Measurements from ENCODE around the gene DTNB. TPM values are rescaled to one million over a fixed set of nuclear protein-coding genes. Genes with fewer than 3 reads are reported as not detected.
"Not testable (repeated sequence)": the region's sequence is repeated elsewhere in the genome, so short reads cannot be mapped to it uniquely, and the experiment has no call there.

Gene DTNB
- polyA plus RNA-seq, 4 donors, result 16.4 to 22.2 (median 18.7) TPM

DNA sequence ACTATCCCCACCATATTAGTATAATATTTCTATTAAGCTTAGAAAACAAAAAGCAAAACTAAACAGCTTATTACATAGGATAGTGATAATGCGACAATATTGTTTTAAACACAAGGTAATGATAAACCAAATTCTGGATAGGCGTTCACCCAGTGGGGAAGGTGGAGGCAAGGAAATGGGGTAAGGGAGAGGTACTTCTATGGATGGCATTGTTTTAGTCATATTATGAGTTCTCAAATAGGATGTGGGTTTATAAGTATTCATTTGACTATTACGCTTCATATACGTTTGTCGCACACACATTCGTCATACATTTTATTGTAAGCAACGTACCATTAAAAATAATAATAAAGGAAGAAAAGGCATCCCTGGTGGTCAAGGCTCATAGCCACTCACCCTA is 242.8 kb downstream of the DTNB start:
- DNase-seq (ENCODE audit: low read depth in 4 of 4, low spot score in 3 of 4), result no peak

DNA sequence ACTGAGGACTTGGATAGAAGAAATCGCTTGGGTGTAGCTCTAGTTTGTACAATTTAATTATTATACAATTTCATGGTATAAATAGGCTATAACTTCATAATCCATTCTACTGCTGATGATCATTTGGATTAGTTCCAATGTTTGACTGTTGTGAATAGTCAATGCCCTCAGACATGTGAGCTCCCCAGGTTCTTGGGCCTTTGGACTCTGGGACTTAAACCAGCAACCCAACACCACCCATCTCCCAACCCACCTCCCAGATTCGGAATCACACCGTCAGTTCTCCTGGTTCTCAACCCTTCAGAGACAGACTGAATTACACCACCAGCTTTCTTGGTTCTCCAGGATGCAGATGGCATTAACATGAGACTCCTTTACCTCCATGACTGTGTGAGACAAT is 247.1 kb downstream of the DTNB start:
- no peak for DNase-seq (ENCODE audit: low read depth in 4 of 4, low spot score in 3 of 4)

DNA sequence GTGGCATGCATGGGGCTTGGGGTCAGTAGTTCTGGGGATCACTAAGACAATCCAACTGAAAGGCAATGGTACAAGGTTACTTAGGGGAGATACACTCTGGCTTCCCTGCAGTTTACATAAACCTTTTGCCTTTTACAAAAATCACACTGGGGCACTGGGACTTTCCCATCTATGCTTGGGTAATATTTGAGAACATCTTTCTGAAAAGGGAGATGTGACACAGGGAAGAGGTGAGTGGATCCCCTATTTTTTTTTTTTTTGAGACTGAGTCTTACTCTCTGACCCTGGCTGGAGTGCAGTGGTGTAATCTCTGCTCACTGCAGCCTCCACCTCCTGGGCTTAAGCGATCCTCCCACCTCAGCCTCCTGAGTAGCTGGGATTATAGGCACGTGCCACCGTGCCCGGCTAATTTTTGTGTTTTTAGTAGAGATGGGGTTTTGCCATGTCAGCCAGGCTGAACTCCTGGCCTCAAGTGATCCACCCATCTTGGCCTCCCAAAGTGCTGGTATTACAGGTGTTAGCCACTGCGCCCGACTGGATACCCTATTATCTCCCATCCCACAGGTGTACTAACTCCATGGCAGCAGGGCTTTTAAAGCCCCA is 248.8 kb downstream of the DTNB start:
- DNase-seq (ENCODE audit: low read depth in 4 of 4, low spot score in 3 of 4), result no peak

DNA sequence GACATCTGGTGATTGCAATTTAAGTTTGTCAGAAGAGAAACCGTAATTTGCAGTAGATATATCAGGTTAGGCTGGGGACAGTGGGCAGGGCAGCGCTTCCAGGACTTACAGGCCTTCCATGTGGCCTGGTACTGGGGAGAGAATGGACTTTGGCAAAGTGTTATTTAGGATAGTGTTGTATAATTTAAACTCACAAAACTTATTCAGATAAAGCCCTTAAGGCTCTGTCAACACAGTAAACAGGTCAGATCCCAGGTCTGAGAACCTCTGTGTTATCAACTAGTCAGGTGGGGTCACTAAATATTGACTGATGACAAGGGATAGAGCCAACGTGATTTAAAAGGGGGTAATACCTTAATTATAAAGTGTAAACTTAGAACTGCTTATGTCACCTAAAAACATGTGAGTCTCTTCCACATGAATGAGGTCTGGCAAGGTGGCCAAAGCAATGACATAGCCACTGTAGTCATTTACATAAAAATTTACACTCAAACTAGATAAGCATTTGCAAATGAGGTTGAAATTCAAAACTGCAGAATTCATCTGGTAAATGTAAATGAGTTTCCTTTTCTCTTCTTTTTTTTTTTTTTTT is 251.5 kb downstream of the DTNB start:
- DNase-seq (ENCODE audit: low read depth in 4 of 4, low spot score in 3 of 4), result no peak

DNA sequence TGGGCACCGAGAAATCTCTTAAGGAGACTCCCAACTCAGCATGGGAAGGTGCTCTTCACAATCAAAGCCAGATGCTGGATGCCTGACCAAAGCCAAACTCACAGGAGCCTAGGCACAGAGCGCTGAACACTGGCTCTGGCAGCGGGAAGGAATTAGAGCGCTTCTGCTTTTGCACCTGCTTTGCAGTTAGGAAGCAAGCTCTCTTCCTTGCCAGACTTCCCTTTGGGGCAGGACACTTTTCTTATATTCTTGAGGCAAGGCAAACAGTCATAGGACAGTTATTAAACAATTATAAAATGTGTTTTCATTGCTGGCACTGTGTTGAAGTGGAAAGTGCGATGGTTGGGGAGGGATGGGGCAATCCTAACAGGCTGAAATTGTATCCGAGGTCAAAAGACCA is 252.1 kb downstream of the DTNB start:
- no peak for DNase-seq (ENCODE audit: low read depth in 4 of 4, low spot score in 3 of 4)

DNA sequence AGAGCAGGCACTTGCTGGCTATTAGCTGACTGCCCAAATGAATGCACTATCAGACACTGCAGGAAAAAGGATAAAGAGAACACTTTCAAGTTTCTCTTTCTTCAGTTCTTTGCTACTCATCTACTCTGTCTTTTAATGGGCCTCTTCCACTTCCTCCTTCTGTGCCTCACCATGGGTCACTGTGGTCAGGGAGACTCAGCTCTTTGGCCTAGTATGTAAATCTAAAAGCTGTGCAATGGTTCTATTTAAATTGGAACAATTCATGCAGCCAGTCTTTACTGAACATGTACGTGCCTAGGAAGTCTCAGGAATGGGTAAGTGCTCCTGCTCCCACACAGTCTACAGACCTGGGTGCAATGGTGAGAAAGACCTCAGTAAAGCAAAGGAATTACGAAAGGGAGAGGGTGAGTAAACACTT is 252.5 kb downstream of the DTNB start:
- no peak for DNase-seq (ENCODE audit: low read depth in 4 of 4, low spot score in 3 of 4)

DNA sequence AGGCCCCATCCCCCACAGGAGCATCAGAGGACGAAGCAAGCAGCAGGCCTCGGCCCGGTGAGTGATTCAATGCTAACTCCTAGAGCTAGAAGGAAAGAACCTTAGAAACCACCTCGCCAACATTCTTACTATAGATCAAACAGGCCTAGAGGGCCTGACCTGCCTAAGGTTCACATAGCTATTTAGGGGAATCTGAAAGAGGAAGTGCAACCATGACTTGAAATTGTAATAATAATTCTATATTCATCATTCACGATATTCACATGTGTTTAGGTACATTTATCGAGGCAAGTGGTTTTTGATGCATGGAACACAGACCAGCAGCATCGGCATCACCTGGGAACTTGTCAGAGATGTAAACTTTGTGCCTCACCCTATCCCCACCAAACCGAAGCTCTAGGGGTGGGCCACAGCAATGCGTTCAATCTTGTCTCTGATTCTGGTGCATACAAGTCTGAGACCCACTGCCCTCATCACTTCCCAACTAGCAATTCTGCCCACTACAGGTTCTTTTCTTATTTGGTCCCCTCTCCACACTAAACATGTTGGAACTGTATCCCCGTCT is 253.6 kb downstream of the DTNB start:
- no peak for DNase-seq (ENCODE audit: low read depth in 4 of 4, low spot score in 3 of 4)

DNA sequence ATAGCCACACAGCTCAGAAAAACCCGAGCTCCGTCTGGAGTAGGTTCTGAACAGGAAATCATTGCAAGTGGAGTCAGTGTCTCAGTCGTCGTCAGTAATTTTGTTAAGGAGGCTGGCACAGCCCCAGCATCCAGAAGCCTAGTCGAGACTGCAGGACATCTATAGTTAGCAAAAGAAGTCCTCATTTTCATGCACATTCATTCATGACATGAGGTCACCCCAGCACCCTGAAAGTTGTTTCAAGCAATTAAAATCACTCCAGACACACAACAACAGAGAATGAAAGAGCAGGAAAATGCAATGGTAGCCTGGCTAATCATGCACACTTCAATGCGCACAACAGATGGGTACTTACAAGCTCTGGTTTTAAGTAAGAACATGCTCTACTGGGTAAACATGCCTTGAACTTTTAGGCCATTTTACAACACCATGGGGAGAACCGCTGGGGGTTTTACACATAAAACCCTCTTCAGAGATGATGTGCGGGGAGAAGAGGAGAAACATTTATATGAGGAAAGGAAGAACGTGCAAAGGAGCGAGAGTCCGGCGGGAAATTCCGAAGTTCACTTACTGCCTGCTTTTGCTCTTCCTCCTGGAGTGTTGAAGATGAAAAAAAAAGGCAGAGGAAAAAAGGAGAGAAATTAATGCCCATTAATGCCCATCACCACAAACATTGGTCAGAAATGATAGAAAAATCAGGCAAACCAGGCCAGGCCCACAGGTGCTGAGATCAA is 254.3 kb downstream of the DTNB start:
- DNase-seq (ENCODE audit: low read depth in 4 of 4, low spot score in 3 of 4), result no peak

DNA sequence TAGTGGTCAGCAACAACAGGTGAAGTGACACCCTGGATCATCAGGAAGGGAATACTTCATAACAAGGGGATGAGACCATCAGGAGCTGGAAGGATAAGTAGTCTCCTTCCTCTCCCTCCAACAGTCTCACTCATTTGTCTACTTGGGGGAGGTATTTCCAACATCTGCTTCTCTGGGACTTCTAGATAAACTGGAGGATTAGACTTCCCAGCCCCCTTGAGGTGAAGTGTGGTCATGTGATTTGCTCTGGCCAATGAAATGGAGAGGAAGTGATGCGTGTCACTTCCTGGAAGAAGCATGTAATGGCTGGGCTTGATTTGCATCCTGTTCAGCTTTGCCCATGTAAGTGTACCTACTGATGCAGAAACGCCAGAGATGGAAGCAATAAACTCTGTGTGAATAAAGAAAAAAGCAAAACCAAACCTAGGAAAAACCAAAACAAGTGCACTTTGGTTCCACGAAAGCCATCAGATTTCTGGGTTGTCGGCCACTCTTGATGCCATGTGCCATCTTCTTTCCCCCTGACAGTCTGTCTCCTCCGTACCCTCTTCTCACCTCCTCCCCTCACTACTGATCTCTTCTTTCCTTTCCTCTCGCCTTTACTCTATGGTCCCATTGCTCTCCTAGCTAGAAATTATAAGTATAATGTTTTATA is 255.5 kb downstream of the DTNB start:
- DNase-seq (ENCODE audit: low read depth in 4 of 4, low spot score in 3 of 4), result no peak

DNA sequence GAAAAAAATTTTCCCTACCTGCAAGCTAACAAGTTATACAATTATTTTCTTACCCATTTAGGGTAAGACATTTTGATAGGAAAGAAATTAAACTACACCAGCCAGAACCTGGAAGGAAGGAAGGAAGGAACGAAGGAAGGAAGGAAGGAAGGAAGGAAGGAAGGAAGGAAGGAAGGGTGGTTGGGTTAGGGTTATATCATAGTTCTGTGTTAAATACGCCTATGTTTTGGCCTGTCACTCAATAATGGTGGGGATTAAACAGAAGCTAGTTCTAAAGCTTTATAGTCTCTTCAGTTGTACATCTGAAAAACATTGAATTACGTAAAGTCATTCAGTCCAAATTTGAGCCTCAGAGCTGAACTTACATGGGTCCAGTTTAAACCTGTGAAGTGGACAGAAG is 256.7 kb downstream of the DTNB start:
- no peak for DNase-seq (ENCODE audit: low read depth in 4 of 4, low spot score in 3 of 4)

DNA sequence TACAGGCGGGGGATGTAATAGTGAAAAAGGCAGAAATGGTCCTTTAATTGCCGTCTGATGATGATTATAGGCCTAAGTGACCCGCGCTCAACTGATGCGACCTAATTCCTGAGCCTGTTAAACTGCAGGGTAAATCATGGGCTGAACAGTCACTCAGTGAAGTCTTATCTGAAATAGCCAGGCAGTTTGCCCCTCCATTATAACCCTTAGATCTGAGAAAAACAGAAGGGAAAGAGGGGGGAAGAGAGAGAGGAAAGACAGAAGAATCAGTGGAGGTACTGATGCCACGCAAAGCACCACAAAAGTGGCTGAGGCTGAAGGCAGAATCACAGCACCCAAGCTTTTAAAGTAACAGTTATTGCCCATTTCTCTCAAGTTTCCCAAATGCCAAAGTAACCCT is 258.6 kb downstream of the DTNB start:
- DNase-seq (ENCODE audit: low read depth in 4 of 4, low spot score in 3 of 4), result no peak

DNA sequence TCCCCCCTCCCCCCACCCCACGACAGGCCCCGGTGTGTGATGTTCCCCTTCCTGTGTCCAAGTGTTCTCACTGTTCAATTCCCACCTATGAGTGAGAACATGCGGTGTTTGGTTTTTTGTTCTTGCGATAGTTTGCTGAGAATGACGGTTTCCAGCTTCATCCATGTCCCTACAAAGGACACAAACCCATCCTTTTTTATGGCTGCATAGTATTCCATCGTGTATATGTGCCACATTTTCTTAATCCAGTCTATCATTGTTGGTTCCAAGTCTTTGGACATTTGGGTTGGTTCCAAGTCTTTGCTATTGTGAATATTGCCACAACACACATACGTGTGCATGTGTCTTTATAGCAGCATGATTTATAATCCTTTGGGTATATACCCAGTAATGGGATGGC is 260.0 kb downstream of the DTNB start:
- not testable (repeated sequence) for DNase-seq (ENCODE audit: low read depth in 4 of 4, low spot score in 3 of 4)

DNA sequence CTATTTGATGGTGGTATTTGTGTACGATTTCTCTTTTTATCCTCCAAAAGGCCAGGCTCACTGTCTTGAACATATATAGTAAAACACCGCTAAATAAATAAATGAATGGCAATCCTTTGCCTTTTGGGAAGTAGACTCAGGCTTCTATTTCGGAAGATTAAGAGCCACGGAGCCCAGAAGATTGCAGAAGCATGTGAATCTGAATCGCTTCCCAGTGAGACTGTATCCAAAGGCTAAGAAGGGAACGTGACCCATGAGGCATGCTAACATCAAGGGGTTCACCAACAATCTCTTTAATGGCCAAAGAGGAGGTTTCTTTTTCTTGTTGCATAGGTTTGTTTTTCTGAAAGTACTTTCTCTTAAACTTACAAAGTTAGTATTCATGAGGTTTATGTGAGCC is 261.6 kb downstream of the DTNB start:
- no peak for DNase-seq (ENCODE audit: low read depth in 4 of 4, low spot score in 3 of 4)

DNA sequence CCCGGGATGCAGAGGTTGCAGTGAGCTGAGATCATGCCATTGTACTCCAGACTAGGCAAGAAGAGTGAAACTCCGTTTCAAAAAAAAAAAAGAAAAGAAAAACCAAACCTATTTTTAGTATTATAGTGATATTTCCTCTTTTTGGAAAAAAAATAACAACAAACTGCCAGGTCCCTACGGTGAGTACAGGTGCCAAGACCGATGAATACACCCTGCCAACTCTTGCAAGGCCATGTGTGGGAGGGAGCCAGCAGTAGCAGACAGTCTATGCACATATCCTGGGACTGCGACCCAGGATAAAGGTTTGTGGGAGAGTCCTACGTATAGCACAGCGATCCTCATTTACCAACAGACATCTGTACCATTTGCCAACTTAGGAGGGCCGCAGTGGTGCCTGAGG is 262.1 kb downstream of the DTNB start:
- no peak for DNase-seq (ENCODE audit: low read depth in 4 of 4, low spot score in 3 of 4)

DNA sequence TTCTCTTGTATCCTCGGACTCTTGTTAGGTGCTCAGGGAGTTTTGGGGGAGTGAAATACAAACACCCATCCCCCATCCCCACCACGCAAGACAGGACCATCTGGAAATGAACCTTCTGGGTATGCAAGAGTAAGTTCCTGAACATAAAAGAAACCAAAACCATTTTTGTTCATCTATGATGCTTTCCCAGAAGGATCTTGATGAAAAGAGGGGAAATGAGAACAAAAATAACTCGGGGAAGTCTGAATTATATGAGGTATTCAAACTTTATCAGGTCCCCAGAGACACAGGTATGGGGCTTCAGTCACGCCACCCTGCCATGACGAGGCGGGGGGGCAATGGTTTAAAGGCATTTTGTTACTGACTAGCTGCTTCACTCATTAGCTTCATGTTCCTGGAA is 263.0 kb downstream of the DTNB start:
- DNase-seq (ENCODE audit: low read depth in 4 of 4, low spot score in 3 of 4), result no peak

DNA sequence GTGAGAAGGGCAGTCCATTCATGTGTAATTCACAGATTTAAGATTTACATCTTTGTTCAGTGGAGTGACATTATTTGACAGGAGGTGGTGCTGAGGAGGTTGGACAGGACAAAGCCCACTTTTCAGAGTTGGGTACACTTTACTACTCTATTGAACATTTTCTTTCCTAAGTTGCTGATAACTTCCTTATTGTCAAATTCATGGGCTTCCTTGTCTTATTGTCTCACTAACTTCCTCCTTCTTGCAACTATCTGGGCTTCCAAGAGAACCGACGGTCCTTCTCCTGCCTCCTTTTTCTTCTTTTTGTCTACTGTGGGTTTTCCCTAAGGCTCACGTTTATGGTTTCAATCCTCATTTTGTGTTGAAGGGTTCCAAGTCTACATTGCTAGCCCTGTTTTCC is 263.9 kb downstream of the DTNB start:
- DNase-seq (ENCODE audit: low read depth in 4 of 4, low spot score in 3 of 4), result no peak

DNA sequence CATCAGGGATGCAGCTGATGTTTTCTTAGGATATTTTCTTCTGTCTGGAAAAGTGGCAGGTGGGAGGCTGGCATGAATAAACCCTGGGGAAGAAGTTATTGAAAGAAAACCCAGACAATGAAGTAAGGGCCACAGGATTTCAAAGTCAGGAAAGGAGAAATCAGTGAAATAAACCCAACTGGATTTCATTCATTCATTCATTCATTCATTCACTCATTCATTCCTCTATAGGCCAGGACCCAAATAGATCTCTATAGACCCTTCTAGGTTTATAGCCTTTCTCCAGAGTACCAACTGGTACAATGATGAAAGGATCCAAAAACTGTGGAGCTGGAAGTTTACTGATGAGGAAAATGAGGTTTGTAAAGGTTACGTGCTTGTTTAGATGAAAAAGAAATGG is 264.3 kb downstream of the DTNB start:
- no peak for DNase-seq (ENCODE audit: low read depth in 4 of 4, low spot score in 3 of 4)

DNA sequence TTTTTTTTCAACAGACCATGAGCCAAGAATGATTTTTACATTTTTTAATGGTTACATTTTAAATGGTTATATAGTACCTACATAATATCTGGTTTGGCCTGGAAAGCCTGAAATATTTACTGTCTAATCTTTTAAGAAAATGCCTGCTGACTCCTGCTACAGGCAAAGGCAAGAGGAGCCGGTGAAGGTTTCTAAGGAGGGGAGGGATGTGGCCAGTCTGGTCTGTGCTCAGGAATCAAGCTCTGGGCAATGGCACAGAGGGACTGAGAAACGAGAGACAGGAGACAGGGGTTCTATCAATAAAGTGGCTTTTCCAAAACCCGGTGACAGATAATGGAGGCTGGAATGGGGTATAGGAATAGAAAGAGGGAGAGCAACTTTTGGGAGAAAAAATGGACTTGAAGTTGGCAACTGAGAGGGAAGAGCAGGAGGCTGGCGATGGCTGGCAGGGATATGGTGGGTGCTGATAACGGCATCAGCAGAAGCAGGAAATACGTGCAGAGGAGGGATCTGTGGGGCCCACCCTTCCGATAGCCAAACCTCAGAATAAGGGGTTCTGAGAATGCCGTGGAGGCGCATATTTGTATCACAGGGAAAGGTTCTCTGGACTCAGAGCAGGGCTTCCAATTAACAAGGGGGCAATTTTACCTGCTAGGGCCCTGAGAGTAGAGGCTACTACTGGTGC is 267.6 kb downstream of the DTNB start:
- DNase-seq (ENCODE audit: low read depth in 4 of 4, low spot score in 3 of 4), result no peak

DNA sequence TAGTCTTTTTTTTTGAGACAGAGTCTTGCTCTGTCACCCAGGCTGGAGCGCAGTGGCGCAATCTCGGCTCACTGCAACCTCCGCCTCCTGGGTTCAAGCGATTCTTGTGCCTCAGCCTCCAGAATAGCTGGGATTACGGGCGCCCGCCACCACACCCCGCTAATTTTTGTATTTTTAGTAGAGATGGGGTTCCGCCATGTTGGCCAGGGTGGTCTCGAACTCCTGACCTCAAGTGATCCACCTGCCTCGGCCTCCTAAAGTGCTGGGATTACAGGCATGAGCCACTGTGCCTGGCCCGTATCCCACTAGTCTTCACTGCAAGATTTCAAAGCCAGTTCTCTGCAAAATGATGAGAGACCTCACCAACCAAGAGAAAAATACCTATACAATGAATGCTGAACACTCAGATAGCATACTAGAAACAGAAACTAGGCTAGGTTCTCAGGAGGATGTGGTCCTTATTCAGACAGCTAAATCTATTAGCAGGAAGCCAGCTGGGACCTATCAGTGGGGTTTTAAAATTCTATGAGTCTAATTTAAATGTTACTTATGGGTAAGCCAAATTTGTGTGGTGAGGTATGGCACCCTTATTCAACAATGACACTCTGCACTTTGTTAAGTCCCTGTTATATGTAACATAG is 270.1 kb downstream of the DTNB start:
- DNase-seq (ENCODE audit: low read depth in 4 of 4, low spot score in 3 of 4), result not testable (repeated sequence)

DNA sequence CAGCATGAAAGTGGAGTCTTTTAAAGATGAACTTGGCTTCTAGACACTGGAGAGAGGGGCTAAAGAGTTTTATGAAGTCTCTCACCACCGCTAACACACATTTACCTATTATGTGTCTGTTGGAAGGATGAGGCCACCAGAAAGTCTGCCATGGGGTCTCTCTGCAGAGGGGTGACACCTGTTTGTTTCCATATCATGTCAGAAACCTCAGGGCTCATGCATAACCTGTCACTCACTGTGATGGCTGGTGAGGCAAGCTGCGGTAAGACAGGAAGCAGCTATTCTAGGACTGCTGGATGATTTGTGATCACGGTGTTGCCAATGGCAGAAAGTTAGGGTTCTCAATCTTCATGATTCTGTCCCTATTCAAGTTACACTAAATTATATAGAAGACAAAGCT is 270.9 kb downstream of the DTNB start:
- no peak for DNase-seq (ENCODE audit: low read depth in 4 of 4, low spot score in 3 of 4)

All from right renal pelvis (tissue), 4 donors.